Mononuclear cell (primary cell): Measurements from ENCODE around the gene REG3G. TPM values are rescaled to one million over a fixed set of nuclear protein-coding genes. Genes with fewer than 3 reads are reported as not detected.
"Not testable (repeated sequence)": the region's sequence is repeated elsewhere in the genome, so short reads cannot be mapped to it uniquely, and the experiment has no call there.

ENCODE experiments used
- H3K27me3 ChIP-seq: 2 replicates; pipeline ENCODE4 v1.6.0; 2011; ENCODE audit warnings: low read length, control low read depth; ENCODE audit not compliant: insufficient read depth
- H3K4me1 ChIP-seq: 2 replicates; pipeline ENCODE4 v1.5.1; 2011; ENCODE audit warnings: mild to moderate bottlenecking, low read length, control low read depth; ENCODE audit not compliant: insufficient read depth
- H3K4me3 ChIP-seq: 2 replicates; pipeline ENCODE4 v1.5.1; 2011; ENCODE audit warnings: mild to moderate bottlenecking, low read length, moderate library complexity
- H3K9me3 ChIP-seq: 2 replicates; pipeline ENCODE4 v1.5.1; 2011; ENCODE audit warnings: low read depth, mild to moderate bottlenecking, control low read depth, low read length
- total RNA-seq: library from RNA; depleted of rRNA; stranded (reverse); fragments of >200 nt; gene quantifications from one replicate; pipeline ENCODE4 v1.2.3, GENCODE V29; 2012

The REG3G gene
- total RNA-seq, 1 donor, result not detected

GRCh38 chr2:79000008-79000576, 25.4 kb upstream of the REG3G start:
- H3K4me3 ChIP-seq, result no peak overlapping the region
- H3K9me3 ChIP-seq, result no peaks in the 10 kb centered on the region
- H3K4me1 ChIP-seq, result no peaks in the 10 kb centered on the region
- H3K27me3 ChIP-seq, result peaks cover under 1% of the 10 kb centered on the region

DNA sequence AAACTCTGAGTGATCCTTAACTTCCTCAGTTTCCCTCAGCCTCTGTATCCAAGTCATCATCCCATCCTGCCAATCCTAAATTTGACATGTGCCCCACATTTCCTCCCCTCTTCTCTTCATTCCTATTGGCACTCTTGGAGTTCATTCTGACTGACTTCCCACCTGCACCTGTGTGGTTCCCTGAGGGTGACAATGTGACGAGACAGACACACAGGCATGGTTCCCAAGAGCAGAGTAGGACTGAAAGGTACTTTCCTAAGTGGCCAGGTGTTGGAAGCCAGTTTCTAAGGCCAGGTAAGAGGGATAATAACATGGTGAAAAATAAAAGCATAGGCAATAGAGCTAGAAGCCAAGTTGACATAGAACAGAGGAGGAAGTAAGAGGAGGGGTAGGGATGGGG, 24.2 kb upstream of the REG3G start:
- H3K4me3 ChIP-seq, result no peak overlapping the region
- no peaks in the 10 kb centered on the region for H3K27me3 ChIP-seq
- no peaks in the 10 kb centered on the region for H3K4me1 ChIP-seq
- H3K9me3 ChIP-seq, result no peaks in the 10 kb centered on the region

- H3K27me3 ChIP-seq, result no peaks in the 10 kb centered on the region
Observed at GRCh38 chr2:79004680-79005079, 20.8 kb upstream of the REG3G start.

GRCh38 chr2:79005216-79005615, 20.3 kb upstream of the REG3G start:
- no peaks in the 10 kb centered on the region for H3K4me1 ChIP-seq
- H3K9me3 ChIP-seq, result no peaks in the 10 kb centered on the region
- H3K4me3 ChIP-seq, result no peak overlapping the region
- H3K27me3 ChIP-seq, result no peaks in the 10 kb centered on the region

More at GRCh38 chr2:79004680-79005079, 20.8 kb upstream of the REG3G start:
- Histone ChIP-seq H3K9me3 (no peaks in the 10 kb centered on the region), H3K4me3 (no peak overlapping the region), H3K4me1 (no peaks in the 10 kb centered on the region)

DNA sequence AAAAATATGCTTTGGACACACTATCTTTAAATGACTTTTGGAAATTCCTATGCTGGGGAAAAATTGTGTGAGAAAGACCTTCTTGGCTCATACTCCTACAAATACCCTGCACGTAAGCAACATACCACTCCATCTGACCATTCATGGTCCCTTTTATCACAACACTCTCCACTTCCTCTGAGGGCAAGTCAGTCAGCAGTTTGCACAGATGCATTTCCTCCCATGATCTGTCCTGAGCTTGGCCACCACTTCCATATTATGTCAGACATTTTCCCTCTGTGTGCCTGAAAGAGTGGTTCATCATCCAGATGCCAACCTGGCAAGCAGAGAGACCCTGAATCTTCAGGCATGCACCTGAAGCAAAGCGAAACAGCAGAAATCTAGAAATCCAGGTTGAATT, 16.1 kb upstream of the REG3G start:
- Histone ChIP-seq H3K4me1 (no peaks in the 10 kb centered on the region), H3K4me3 (no peak overlapping the region), H3K27me3 (no peaks in the 10 kb centered on the region), H3K9me3 (no peaks in the 10 kb centered on the region)

DNA sequence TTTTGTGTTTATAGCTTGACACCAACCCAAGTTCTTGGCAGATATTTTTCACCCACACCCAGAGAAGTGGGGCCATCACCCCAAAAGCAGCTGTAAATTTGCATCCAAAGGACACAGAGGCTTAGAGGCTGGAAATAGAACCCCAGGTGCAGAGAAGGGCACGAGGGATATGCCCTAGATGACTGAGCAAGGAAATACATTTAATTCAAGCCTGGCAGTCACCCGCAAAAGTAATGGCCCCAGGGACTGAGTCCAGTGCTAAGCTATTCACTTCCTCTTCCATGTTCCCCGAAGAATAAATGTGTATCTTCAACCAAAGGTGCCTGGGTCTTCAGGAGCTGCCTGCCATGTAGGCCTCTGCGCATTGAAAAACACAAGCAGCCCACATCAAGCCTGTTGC, 14.0 kb upstream of the REG3G start:
- Histone ChIP-seq H3K27me3 (no peaks in the 10 kb centered on the region), H3K4me1 (no peaks in the 10 kb centered on the region), H3K9me3 (no peaks in the 10 kb centered on the region), H3K4me3 (no peak overlapping the region)

GRCh38 chr2:79013629-79014028, 11.9 kb upstream of the REG3G start:
- Histone ChIP-seq H3K9me3 (no peaks in the 10 kb centered on the region), H3K4me3 (no peak overlapping the region), H3K4me1 (no peaks in the 10 kb centered on the region), H3K27me3 (no peaks in the 10 kb centered on the region)

GRCh38 chr2:79016342-79016741, 9.2 kb upstream of the REG3G start:
- Histone ChIP-seq H3K4me3 (no peak overlapping the region), H3K9me3 (no peaks in the 10 kb centered on the region), H3K4me1 (no peaks in the 10 kb centered on the region), H3K27me3 (no peaks in the 10 kb centered on the region)

GRCh38 chr2:79026061-79026460, 559 bp downstream of the REG3G start:
- Histone ChIP-seq H3K9me3 (no peaks in the 10 kb centered on the region), H3K27me3 (no peaks in the 10 kb centered on the region), H3K4me3 (no peak overlapping the region), H3K4me1 (no peaks in the 10 kb centered on the region)

DNA sequence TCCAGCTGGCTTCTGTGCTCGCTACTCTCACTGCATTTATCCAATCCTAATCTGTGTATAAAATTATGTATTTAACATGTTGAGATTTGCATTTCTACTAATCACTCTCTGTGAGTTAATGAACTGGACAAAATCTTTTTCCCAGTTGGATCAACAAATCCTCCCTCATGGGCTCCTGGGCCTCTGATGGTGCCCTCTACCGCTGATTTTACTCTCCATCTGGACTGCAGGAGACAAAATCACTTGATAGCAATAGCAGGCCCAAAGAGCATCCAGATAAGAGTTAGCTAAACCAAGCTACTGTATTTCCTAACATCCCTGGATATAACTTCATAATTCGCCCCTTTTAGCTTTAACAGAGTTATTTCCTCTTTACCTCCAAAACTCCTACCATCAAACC, 14.4 kb downstream of the REG3G start:
- no peak overlapping the region for H3K4me3 ChIP-seq
- H3K9me3 ChIP-seq, result no peaks in the 10 kb centered on the region

GRCh38 chr2:79041032-79041448, 15.5 kb downstream of the REG3G start:
- no peaks in the 10 kb centered on the region for H3K27me3 ChIP-seq
- H3K9me3 ChIP-seq, result no peaks in the 10 kb centered on the region
- no peak overlapping the region for H3K4me3 ChIP-seq
- no peaks in the 10 kb centered on the region for H3K4me1 ChIP-seq

More for the DNA sequence above, 14.4 kb downstream of the REG3G start:
- Histone ChIP-seq H3K4me1 (no peaks in the 10 kb centered on the region), H3K27me3 (no peaks in the 10 kb centered on the region)

DNA sequence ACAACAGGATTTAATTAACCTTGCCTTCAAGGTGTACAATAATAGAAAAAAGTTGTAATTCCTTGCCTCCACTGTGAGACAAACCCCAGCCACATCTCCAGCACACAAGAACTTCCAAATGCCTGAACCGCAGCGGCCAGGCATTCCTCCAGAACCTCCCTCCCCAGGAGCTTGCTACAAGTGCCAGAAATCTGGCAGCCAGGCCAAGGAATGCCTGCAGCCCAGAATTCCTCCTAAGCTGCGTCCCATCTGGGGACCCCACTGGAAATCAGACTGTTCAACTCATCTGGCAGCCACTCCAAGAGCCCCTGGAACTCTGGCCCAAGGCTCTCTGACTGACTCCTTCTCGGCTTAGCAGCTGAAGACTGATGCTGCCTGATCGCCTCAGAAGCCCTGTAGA, 28.0 kb downstream of the REG3G start:
- not testable (repeated sequence) for H3K9me3 ChIP-seq, H3K27me3 ChIP-seq, H3K4me3 ChIP-seq, H3K4me1 ChIP-seq

DNA sequence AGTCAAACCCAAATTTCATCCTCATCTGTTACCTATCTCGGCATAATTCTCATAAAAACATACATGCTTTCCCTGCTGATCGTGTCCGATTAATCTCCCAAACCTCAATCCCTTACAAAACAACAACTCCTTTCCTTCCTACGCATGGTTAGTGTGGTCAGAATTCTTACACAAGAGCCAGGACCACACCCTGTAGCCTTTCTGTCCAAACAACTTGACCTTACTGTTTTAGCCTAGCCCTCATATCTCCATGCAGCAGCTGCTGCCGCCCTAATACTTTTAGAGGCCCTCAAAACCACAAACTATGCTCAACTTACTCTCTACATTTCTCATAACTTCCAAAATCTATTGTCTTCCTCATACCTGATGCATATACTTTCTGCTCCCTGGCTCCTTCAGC, 29.3 kb downstream of the REG3G start:
- H3K27me3 ChIP-seq, H3K9me3 ChIP-seq: not testable (repeated sequence)

GRCh38 chr2:79065201-79065600, 39.7 kb downstream of the REG3G start:
- Histone ChIP-seq H3K4me3 (no peak overlapping the region), H3K27me3 (no peaks in the 10 kb centered on the region), H3K4me1 (no peaks in the 10 kb centered on the region), H3K9me3 (no peaks in the 10 kb centered on the region)

More for the DNA sequence above, 29.3 kb downstream of the REG3G start:
- H3K4me3 ChIP-seq, H3K4me1 ChIP-seq: not testable (repeated sequence)

DNA sequence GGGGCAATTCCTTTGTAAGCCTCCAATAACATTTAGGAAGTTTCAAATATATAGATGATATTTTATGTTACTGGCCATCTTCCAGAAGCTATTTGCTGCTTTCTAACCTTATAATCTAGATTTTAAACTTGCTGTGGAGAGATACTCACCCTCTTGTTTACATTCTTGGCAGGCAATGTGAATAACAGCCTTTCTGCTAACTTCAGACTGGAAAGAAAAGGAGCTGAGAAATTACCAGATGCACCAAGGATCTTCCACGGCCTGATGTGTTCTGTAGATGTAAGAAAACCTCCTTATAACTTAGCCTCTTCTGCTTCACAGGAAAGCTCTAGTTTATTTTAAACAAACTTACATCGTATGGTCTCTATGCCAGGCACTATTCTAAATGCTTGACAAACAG, 45.6 kb downstream of the REG3G start:
- no peaks in the 10 kb centered on the region for H3K9me3 ChIP-seq
- H3K4me3 ChIP-seq, result no peak overlapping the region
- no peaks in the 10 kb centered on the region for H3K27me3 ChIP-seq
- no peaks in the 10 kb centered on the region for H3K4me1 ChIP-seq
